GM19324 (cell line): ENCODE data around the gene VPS52.
A peak's percentile ranks its signal among the peaks of the same experiment; 100 is the strongest.

Source experiments
- ATAC-seq: cut with Tn5 transposase; IDR thresholded peaks from one replicate; pipeline ENCODE4 v1.9.1; 2021; ENCODE audit warnings: mild to moderate bottlenecking, moderate library complexity; ENCODE audit not compliant: unreplicated experiment, low FRiP score

The VPS52 gene

GRCh38 chr6:33213166-33213988 is 58.3 kb downstream of the VPS52 start:
- no peak for ATAC-seq

GRCh38 chr6:33212857-33213165 is 58.9 kb downstream of the VPS52 start:
- ATAC-seq, result no peak

- ATAC-seq, result no peak
Measured at GRCh38 chr6:33211666-33212422, 59.8 kb downstream of the VPS52 start.

- no peak for ATAC-seq
Measured at GRCh38 chr6:33211136-33211535, 60.5 kb downstream of the VPS52 start.

GRCh38 chr6:33209856-33210255 is 61.8 kb downstream of the VPS52 start:
- no peak for ATAC-seq

GRCh38 chr6:33208091-33208967 is 63.3 kb downstream of the VPS52 start, which contains the start of gene RING1:
Gene RING1 (plus strand): TSS chr6:33208500. CDS start chr6:33208823, 323 bp downstream.
- peak; percentile 63 for ATAC-seq

- no peak for ATAC-seq
Measured at GRCh38 chr6:33207552-33208090, 64.1 kb downstream of the VPS52 start.

- no peak for ATAC-seq
Measured at GRCh38 chr6:33206864-33207551, 64.7 kb downstream of the VPS52 start.

- ATAC-seq, result no peak
Measured at GRCh38 chr6:33206027-33206863, 65.4 kb downstream of the VPS52 start.

- ATAC-seq, result no peak
Measured at GRCh38 chr6:33205191-33206026, 66.3 kb downstream of the VPS52 start.

- peak; percentile 53 for ATAC-seq
Measured at GRCh38 chr6:33204415-33205190, 67.1 kb downstream of the VPS52 start, which contains the start of gene HSD17B8. Gene HSD17B8 (plus strand): TSS chr6:33204655. CDS start chr6:33204669, 14 bp downstream.

GRCh38 chr6:33204165-33204414 is 67.6 kb downstream of the VPS52 start:
- ATAC-seq, result no peak

GRCh38 chr6:33203443-33204164 is 68.1 kb downstream of the VPS52 start:
- ATAC-seq, result no peak

GRCh38 chr6:33202799-33203198 is 68.9 kb downstream of the VPS52 start:
- ATAC-seq, result no peak

- no peak for ATAC-seq
Measured at GRCh38 chr6:33201935-33202334, 69.7 kb downstream of the VPS52 start.

- no peak for ATAC-seq
Measured at GRCh38 chr6:33201147-33201545, 70.5 kb downstream of the VPS52 start.
